Stimulated activated CD8-positive, alpha-beta memory T cell treated with anti-CD3 and anti-CD28 coated beads, Interleukin-4, amount 100 ng/mL, for 1 hour (primary cell): ENCODE data around the gene CD37.
A peak's percentile ranks its signal among the peaks of the same experiment; 100 is the strongest.

Experiments
- DNase-seq, 2 donors: peaks; one replicate each; pipeline ENCODE4 v3.0.0-alpha.2; 2020; ENCODE audit warnings: low read depth in 2 of 2, low spot score in 1 of 2

The CD37 gene

DNA sequence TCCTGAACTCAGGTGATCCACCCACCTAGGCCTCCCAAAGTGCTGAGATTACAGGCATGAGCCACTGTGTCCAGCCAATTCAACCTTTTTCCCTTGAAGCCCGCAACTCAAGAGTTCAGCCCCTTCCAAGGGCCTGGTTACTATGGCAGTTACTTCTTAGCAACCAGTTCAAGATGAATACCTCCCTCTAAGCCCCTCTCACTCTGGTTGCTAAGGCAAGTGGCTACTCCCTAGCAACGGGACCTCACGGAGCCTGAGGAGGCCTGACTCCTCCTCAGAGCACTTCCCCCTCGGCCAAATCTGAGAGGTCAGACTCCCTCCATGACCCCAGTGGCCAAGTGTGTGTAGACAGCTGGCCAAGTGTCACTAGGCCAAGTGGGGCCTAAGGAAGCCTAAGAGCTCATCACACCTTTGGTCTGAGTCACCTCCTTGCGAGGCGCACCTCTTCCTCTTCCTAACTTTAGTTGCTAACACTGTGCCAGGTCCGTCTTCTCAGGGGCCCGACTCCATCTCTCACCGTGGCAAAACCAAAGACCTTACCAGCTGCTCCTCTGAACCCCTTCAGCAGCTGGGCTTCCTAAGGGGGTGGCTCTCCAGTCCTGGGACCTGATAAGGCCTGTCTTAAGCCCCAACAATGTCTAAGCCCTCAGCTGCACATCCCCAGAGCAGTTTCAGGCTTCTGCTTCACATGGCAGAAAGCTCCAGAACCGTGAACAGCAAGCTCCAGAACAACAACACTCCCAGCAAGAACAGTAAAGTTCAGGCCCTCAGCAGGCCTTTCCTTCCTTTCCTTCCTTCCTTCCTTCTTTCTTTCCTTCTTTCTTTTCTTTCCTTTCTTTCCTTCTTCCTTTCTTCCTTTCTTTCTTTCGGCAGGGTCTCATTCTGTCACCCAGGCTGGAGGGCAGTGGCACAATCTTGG lies 9.6 kb downstream of the CD37 start:
- no peak for DNase-seq

DNA sequence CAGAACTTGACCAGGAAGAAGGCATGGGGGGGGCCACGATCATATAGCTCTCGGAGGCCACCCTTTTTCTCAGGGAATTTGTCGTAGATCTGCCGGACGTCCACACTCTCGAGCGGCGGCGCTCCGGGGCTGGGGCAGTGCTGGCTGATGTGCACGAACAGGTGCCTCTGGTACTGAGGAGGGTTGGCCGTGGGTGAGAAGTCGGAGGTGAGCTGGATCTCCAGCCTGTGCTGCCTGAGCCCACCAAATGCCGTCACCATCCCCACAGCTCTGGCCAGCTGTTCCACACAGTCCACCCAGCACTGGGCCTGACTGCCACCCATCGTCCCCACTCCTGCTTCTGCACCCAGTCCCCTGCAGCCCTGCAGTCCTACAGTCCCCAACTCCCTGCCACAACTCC lies 12.0 kb downstream of the CD37 start:
- no peak for DNase-seq

DNA sequence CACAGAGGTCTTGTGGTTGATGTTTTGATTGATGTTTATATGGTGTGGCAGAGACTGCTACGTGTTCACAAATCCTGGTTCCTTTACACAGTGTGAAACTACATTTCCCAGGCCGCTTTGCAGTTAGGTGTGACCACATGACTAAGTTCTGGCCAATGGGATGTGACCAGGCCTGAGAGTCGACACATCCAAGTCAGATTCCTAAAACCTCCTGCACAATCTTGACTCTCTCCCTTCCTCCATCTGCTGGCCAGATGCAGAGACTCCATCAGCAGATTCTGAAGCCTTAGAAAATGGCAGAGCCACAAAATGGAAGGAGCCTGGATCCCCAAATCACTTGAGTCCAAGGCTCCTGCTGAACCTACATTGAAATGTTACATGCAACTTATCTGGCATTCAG lies 12.6 kb downstream of the CD37 start:
- no peak for DNase-seq

DNA sequence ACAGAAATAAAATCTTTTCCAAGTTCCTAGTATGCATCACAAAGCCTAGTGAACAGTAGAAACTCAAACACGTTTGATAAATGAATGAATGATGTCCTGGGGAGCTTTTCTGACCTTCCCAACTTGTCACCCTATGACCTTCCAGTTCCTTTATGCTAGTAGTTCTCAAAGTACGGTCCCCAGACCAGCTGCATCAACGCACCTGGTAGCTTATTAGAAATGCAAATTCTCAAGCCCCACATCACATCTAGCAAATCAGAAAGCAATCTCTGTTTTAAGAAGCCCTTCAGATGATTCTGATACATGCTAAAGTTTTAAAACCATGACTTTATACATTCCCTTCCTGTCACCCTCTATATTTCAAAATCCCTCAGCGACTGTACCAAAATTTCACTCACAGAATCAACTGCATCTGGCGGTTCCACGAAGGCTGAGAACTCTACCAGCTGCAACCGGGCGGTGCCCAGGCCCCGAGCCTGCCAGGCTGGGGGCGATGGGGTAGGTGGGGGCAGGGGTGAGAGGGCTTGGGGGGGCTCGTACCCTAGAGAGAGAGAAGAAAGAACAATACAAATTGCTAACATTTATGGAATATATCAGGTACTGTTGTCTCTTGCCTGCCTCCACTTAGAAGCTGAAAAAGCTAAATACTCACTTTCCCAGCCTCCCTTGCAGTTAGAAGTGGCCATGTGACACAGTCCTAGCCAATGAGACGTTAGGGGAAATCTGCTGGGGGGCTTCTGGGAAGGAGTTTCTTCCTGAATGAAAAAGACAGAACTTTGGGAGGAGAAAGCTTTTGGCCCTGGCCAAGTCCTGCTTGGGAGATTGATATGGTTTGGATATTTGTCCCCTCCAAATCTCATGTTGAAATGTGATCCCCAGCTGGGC lies 13.3 kb downstream of the CD37 start:
- DNase-seq, result no peak

DNA sequence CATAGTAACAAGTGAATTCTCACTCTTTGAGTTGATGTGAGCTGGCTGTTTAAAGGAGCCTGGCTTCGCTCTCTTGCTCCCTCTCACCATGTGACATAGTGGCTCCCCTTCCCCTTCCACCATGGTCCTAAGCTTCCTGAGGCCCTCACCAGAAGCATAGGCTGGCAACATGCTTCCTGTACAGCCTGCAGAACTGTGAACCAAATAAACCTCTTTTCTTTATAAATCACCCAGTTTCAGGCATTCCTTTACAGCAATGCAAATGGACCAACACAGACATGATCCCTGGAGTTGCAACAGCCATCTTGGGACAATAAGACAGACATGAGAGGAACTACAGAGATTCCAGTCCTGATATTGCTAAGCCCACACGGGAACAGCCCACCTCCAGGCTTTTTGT lies 14.4 kb downstream of the CD37 start:
- DNase-seq, result no peak

DNA sequence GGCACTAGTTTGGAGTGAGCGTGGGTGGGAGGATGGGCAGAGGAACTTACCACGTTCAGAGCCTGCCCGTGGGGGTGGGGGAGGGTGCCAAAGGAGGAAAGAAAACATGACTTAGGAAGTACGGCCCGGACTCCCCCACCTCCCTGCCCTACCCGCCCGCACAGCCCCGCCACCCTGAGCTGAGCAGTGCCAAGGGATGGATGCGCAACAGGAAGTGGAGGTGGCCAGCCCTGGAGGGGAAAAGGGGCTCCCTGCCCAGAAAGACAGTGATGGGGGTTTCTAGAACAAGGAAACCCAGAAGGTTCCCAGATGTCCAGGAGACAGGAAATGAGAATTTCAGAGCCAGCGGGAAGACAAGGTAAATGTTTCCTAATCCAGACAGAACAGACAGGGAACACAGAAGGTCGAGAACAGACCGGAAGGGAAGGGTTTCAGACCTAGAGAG lies 20.7 kb downstream of the CD37 start:
- no peak for DNase-seq

DNA sequence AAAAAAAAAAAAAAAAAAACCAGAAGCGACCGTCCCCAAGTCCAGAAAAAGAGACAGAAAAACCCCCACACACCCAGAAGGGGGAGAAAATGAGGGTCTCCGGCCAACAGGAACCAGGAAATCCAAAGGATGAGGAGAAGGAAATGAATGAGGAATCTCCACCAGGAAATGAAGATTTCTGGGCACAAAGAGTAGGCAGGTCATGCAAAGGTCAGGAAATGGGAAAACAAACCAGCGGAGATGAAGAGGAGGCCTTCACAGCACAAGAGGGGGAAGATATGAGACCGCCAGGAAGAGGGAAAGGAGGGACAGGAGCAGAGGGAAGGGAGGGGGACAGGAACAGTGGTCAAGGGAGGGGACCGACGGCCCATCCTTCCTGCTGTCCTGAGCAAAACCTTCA lies 21.2 kb downstream of the CD37 start:
- DNase-seq, result no peak

DNA sequence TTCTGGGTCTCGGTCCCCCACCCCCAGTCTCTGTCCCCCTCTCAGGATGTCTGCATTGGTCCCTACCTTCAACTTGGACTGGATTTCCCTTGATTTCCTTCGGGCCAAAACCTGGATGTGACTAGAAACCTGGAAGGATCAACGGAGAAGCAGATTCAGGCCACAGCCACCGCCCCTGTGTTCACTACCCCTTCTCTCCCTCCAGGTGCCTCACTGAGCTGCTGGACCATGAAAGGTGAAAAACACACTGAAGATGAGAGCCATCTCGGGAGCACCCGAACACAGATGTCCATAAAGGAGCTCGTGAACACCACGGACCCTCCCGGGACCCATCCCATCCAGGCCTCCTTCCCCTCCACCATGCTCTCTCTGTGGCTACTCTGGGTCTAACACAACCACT lies 22.0 kb downstream of the CD37 start:
- no peak for DNase-seq

DNA sequence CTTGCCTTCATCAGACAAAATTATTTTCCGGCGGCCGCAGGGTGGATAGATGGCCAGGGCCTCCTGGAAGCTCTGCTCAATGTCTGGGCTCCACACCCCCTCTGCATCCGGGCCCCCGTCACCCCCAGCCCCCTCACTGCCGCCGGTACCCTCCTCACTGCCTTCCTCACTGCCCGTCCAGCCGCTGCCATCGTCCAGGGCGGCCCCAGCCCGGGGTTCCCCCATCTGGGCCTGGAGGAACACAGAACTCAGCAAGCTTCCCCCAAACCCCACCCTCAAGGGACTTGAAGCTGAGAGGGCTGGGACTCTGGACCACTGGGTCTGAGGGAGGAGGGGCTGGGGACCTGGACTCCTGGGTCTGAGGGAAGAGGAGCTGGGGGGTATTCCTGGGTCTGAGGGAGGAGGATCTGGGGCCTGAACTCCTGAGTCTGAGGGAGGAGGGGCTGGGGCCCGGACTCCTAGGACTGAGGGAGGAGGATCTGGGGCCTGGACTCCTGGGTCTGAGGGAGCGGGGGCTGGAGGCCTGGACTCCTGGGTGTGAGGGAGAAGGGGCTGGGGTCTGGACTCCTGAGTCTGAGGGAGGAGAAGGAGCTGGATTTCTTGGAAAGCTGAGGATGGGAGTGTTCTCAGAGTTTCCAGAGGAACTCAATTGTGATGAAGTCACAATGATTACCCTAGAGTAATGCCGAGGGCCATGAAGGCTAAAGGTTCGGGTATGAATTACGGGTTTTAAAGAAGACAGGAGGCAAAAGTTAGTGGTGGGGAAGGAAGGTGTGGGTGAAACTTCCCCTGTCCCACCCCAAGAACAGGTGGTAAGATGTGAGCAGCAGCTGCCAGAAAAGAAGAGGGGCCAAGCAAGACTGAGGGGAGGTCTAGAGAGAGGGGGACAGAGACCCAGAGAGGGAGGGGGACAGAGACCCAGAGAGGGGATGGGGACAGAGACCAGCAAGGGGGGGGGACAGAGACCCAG lies 24.9 kb downstream of the CD37 start:
- no peak for DNase-seq

DNA sequence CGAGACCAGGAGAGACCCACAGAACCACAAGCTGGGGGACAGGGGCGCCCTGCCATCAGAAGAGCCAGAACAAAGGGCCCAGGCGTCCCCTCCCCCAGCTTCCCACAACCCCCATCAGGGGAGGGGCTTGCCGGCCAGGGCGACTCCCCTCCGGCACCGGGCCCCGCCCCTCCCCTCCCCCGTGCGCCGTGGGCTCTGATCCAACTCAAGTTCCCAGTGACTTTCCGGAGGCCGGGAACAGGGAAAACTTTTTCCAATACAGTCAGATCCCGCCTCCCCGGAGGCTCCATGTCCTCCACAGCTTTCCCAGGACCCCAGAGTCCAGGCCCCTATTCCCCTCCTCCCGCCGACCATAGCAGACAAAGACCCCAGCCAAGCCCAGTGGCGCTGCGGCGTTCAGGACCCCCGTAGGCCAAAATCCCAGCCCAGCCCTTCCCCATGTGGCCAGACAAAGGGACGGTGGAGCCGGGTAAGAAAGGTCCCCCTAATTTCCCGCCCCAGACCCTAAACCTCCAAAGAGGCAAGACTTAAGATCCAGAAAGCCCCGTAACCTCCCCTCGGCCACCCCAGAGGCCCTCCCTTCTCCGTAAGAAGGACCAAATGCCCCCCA lies 26.3 kb downstream of the CD37 start:
- no peak for DNase-seq

DNA sequence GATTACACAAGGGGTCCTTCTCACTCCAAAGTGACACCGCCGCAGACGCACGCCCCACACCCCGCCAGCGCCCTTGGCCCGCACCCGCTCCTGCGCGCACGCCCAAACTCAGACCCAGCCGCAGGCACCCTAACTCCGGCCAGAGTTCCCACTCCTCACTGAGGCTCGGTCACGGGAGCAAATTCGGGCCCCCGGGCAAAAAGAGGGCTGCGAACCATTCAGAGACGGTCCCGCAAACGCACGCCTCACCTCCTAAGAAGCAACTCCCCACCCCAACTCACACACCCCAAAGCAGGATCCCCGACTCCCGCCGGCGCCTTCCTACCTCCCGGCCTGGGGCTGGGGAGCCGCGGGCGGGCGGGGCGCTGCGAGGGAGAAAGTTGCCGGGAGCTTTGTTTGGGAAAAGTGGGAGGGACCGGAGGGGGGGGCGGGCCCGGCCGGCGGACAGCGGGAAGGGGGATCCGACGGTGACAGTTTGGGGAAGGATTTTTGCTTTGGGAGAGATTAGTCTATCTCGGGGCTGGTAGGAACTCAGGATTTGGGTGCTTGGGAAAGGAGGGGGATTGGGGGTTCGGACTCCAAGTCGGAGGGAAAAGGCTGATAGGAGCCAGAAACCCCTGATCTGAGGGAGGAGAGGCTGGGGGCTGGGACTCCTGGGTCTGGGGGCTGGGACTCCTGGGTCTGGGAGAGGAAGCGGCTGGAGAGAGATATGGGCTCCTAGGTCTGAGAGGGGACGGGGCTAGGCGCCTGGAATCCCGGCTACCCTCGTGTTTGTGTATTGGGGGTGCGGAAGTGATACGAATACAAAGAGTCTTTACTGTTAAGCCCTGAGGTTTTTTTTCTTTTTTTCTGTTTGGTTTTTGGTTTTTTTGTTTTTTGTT lies 27.1 kb downstream of the CD37 start, which contains the start of gene TEAD2:
TEAD2 (minus strand) TSS at position 369 of the 881 bp plus-strand sequence. CDS start 2,341 bp downstream, outside the sequence.
- no peak for DNase-seq

DNA sequence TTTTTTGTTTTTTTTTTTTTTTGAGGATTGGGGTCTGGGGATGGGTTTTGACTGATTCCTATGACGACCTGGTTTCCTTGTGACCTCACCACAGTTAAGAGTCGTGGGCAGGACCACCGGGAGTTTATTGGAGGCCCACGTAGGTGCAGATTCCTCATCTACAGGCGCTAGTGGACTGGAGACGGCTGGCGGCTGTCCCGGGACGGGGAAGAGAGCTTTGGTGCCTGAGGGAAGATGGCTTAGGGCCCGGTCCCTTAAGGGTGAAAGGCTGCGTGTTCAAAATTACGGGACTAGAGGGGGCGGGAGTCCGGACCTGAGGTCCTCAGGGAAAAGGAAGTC lies 27.7 kb downstream of the CD37 start:
- no peak for DNase-seq

DNA sequence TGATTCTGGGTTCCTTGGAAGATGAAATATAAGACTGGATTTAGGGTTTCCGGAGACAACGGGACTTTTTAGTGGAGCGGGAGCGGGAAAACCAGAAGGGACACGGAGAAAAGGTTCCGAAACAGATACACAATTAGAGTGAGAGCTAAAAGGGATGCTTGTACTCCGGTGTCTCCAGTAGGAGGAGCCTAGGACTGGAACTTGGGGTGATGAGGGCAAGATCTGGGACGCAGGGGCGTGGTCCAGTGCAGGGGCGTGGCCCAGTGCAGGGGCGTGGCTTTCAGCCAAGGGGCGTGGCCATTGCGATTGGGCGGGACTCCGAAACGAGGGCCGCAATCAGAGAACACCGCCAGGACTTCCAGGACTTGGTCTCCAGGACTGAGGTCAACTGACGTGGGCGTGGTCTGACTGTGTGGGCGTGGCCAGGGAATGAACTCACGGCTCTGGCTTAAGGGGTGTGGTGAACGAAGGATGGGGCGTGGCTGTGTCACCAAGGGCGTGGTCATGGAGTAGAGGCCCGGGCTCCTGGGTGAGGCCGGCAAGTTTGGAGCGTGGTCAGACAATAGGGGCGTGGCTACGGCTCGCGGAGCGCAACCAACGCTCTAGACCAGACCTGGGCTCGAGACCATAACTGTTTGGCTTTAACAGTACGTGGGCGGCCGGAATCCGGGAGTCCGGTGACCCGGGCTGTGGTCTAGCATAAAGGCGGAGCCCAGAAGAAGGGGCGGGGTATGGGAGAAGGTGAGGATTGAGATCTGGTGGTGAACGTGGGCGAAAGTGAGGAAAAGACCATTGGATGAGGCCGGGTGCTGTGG lies 28.3 kb downstream of the CD37 start, which contains the start of gene DKKL1:
DKKL1 (plus strand) TSS at position 610 of the 815 bp plus-strand sequence; CDS start at position 732, 122 bp downstream.
- peak; percentile 14 to 41 for DNase-seq

DNA sequence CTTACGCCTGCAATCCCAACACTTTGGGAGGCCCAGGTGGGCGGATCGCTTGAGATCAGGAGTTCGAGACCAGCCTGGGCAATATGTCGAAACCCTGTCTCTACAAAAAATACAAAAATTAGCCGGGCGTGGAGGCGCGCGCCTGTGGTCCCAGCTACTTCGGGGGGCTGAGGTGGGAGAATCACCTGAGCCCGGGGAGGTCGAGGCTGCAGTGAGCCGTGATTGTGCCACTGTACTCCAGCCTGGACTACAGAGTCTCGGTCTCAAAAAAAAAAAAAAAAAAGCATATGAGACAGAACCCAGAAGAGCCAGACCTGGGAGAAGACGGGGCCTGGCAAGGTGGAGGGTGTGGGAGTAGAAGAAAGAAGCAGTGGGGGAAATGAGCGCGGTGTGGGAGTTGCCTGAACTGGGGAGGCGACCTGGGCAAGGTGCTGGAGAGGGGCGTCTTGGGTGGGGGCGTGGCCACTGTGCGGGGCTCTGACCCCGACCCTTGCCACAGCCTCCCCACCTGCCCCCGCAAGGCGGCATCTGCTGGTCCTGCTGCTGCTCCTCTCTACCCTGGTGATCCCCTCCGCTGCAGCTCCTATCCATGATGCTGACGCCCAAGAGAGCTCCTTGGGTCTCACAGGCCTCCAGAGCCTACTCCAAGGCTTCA lies 29.0 kb downstream of the CD37 start:
- no peak for DNase-seq

DNA sequence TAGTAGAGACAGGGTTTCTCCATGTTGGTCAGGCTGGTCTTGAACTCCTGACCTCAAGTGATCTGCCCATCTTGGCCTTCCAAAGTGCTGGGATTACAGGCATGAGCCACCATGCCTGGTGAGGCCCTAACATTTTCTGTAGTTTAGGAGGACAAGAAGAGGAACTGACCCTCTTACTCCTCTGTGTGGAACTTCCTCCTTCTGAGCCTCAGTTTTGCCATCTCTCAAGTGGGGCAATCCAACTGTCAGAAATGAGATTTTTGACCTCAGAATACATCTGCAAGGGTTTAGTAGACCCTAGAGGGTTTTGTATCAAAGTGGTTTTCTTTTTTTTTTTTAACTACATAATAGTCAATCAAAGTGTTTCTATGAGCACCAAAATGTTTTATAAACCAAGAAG lies 30.9 kb downstream of the CD37 start:
- no peak for DNase-seq

DNA sequence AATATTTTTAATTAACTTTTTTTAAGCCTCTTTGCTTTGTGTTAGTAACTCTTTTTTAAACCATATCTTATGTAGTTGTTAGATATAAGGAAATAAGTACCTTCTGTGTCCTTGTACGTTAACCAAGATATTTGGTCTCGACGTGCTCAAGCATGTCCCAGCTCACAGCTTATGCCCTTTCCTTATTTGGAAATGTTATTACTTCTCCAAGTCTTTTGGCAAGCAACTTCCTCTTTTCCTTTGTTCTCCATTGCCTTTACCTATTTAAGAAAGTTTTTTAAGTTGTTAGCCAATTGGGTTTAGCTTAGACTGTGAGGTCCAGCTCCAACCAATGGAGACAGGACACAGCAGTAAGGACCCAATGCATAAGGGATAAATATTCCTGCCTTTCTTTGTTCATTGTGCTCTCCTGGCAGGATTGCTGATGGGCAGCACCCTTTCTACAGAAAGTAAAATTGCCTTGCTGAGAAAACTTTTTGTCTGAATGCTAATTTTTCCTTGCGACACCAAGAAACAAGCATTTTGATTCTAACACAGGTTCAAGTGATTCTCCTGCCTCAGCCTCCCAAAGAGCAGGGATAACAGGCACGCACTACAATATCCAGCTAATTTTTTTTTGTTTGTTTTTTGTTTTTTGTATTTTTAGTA lies 33.6 kb downstream of the CD37 start:
- DNase-seq, result no peak

DNA sequence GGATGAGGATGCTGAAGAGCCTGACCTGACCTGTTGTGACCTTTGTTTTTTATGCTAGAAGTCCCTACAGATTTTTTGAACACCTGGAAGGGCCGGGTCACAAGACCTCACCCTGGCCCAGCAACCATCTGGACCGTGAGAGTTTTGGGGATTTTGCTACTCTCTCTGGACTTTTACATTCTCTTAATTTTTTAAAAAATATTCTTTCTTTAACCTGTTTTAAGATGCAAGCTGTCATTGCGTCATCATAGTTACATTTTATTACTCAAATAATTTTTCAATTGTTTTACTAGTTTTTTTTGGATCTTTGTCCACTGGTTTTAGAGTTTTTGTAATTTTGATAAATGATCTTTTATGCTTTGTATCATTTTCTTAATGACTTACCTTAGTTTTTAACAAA lies 36.0 kb downstream of the CD37 start:
- no peak for DNase-seq
